Bronchial epithelial cell (primary cell): ENCODE data around the gene S100A3. TPM values are rescaled to one million over a fixed set of nuclear protein-coding genes. Genes with fewer than 3 reads are reported as not detected.
A peak's percentile ranks its signal among the peaks of the same experiment; 100 is the strongest.

Experiments
- DNase-seq: peaks from one replicate; pipeline ENCODE4 v3.0.0-alpha.2; 2010; ENCODE audit warnings: low read depth
- FAIRE-seq: peaks from 2 replicates; lab custom pipeline; 2011; peaks lifted over from hg19 to GRCh38; lab: Jason Lieb, UNC
- H3K27me3 ChIP-seq: 2 replicates; pipeline ENCODE4 v1.5.1; 2011; ENCODE audit warnings: low read length; ENCODE audit not compliant: control insufficient read depth, insufficient read depth
- H3K36me3 ChIP-seq: 2 replicates; pipeline ENCODE4 v1.5.1; 2011; ENCODE audit warnings: low read length; ENCODE audit not compliant: control insufficient read depth, insufficient read depth
- H3K4me3 ChIP-seq: 2 replicates; pipeline ENCODE4 v1.5.1; 2011; ENCODE audit warnings: mild to moderate bottlenecking, low read depth, low read length, control low read depth
- total RNA-seq: library from RNA; depleted of rRNA; stranded (reverse); fragments of >200 nt; gene quantifications from 2 replicates; pipeline ENCODE4 v1.2.1, GENCODE V29; 2014
- TF ChIP-seq, protein P1 (sequence below): IDR thresholded peaks from 2 replicates; pipeline ENCODE4 v1.5.1; 2011; ENCODE audit warnings: mild to moderate bottlenecking, moderate library complexity, low read length, control low read depth, inconsistent platforms; ENCODE audit not compliant: insufficient read depth, severe bottlenecking

The S100A3 gene
- total RNA-seq, 1 donor from 2014 or later = 26.6 TPM

DNA sequence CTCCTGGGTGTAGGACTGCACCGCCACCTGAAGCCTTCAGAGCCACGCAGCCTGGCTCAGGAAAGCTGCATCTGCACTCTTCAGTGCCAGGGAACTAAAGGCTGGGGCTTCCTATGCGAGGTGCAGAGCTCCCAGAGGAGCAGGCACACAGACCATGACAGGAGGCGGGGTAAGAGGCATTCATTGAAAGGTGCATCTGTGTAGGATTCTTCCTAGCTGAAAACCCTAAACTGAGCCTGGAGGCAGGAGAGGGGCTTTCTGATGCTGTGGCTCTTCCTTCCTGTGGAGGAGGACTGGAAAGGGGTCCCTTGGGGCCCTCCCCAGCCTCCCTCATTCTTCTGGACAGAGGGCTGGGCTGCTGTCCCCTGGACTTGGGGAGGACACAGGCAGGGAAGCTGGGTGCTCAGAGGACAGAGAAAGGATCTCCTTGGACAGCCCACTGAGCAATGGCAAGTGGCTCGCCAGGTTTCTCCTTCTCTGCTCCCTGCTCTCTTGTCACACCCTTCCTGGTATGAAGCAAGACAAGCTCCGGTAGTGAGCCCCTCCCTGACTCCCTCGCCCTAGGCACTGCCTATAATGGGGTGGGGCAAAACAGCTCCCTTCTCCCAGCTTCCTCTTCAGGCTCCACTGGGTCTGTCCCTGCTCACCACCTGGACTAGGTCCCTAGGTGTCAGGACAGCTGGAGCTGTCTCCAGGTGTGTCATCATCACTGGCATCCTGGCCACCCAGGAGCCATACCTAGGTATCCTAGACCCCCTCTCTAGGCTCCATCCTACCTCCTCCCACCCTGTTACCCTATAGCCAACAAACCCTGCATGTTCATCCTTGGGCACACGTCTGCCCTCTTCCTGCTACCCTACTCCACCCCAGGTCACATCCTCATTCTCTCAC lies 33.3 kb downstream of the S100A3 start:
- DNase-seq (peak; percentile 87), FAIRE-seq (peak; percentile 83)
- no peak overlapping the region for H3K4me3 ChIP-seq
- no peaks in the 10 kb centered on the region for H3K27me3 ChIP-seq
- no peaks in the 10 kb centered on the region for H3K36me3 ChIP-seq
- TF ChIP-seq, protein P1, sequence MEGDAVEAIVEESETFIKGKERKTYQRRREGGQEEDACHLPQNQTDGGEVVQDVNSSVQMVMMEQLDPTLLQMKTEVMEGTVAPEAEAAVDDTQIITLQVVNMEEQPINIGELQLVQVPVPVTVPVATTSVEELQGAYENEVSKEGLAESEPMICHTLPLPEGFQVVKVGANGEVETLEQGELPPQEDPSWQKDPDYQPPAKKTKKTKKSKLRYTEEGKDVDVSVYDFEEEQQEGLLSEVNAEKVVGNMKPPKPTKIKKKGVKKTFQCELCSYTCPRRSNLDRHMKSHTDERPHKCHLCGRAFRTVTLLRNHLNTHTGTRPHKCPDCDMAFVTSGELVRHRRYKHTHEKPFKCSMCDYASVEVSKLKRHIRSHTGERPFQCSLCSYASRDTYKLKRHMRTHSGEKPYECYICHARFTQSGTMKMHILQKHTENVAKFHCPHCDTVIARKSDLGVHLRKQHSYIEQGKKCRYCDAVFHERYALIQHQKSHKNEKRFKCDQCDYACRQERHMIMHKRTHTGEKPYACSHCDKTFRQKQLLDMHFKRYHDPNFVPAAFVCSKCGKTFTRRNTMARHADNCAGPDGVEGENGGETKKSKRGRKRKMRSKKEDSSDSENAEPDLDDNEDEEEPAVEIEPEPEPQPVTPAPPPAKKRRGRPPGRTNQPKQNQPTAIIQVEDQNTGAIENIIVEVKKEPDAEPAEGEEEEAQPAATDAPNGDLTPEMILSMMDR = no peak

DNA sequence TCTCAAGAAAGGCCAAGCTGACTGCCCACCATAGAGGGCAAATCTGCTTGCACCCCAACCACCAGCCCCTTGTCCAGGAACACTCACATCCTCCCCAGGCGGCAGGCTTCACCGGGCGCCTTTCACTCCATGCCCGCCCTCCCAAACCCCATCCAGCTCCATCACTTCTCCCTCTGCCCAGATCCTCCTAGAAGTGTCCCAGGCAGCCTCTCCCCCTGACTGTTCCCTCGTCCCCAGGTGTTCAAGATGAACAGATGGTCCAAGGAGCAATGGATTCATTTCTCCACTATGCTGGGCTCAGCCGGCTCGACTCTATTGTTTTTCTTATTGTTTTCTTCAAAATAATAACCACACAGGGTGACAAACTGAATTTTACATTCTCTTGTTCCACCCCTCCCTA lies 35.4 kb downstream of the S100A3 start:
- Histone ChIP-seq H3K36me3 (no peaks in the 10 kb centered on the region), H3K27me3 (no peaks in the 10 kb centered on the region), H3K4me3 (no peak overlapping the region)
- DNase-seq (no peak), FAIRE-seq (no peak)
- TF ChIP-seq, protein P1 = no peak

DNA sequence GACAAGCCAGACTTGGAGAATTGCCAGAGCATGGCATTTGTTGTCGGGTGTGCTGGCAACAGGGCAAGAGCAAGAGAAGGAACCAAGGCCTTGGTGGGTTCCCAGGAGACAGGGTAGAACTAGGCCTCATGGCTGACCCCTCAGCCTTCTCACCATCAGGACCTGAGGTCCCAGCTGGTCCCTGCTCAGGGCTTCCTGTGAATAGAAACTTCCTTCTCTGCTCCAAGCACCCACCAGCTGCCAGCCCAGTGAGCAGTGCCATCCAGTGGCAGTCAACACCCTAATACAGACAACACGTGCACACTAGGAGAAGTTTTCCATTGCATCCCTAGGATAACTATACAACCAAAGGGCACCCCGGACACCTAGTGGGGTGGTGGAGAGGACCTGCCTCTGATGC lies 36.0 kb downstream of the S100A3 start:
- Histone ChIP-seq H3K4me3 (no peak overlapping the region), H3K36me3 (no peaks in the 10 kb centered on the region), H3K27me3 (no peaks in the 10 kb centered on the region)
- DNase-seq (no peak), FAIRE-seq (no peak)
- TF ChIP-seq, protein P1 = peak; percentile 17

DNA sequence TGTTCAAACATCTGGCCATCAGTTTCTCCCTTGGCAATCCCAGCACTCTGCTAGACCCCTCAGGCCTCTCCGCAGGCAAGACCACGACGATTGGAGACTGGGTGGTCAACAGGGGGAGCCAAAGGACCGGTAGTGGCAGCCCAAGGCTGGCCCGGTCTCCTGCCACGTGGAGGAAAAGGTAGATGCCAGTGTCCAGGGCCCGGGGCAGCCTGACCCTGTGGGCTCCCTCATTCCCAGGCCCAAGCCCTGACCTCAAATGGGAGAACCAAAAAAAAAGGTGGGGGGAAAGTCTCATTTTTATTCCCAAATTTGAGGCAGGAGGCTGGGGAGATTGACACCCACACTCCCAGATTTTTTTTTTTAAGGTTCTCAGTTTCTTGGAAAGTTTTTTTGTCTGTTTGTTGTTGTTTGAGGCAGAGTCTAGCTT lies 38.1 kb downstream of the S100A3 start:
- TF ChIP-seq, protein P1 = peak; percentile 93
- Histone ChIP-seq H3K4me3 (no peak overlapping the region), H3K27me3 (no peaks in the 10 kb centered on the region), H3K36me3 (no peaks in the 10 kb centered on the region)
- DNase-seq (peak; percentile 57), FAIRE-seq (no peak)

DNA sequence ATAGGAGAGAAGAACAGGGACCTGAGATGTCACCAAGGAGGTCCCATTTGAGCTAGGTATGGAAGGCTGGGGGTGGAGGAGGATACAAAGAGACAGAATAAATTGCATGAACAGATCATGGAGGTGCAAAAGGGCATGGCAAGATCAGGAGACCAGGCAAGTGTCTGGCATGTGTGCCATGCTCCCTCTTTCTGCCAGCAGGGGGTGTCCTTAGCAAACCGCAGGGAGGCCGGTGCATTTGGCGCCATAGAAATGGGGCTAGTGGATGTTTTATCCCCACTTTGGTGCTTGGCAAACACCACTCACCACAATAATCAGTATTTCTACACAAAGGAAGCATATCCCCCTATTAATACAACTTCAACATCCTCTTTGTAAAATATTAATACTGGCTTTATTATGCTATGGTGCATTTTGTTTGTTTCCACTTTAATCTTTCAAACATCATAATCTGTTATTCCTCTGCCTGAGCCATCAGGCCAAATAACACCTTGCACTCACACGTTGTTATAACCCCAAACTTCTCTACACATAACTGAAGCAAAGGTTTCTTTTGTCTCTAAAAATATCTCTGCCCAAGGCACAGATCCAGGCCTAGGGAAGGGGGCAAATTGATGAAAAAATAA lies 39.2 kb downstream of the S100A3 start:
- Histone ChIP-seq H3K36me3 (no peaks in the 10 kb centered on the region), H3K27me3 (no peaks in the 10 kb centered on the region), H3K4me3 (no peak overlapping the region)
- TF ChIP-seq, protein P1 = peak; percentile 83
- peak; percentile 26 for DNase-seq
- FAIRE-seq = peak; percentile 32
